Endothelial cell of umbilical vein (primary cell): Measurements from ENCODE around the gene PRICKLE3.

Experiments used
- CTCF ChIP-seq, 2 donors: IDR thresholded peaks; 1 replicate in 1 of 2; 2 replicates in 1 of 2; pipeline ENCODE4 v1.5.1; 2011; ENCODE audit warnings: low read length in 2 of 2, mild to moderate bottlenecking in 2 of 2, moderate library complexity in 2 of 2, control low read depth in 1 of 2, inconsistent platforms in 1 of 2, low read depth in 1 of 2; ENCODE audit not compliant: insufficient read depth in 1 of 2; ENCODE audit errors: extremely low read depth in 1 of 2
- EZH2 ChIP-seq: IDR thresholded peaks from 2 replicates; pipeline ENCODE4 v1.6.1; 2012; ENCODE audit warnings: borderline replicate concordance, low read depth, mild to moderate bottlenecking, moderate library complexity, low read length, inconsistent platforms; ENCODE audit not compliant: severe bottlenecking
- MAX ChIP-seq: IDR thresholded peaks from 2 replicates; pipeline ENCODE4 v1.6.1; 2011; ENCODE audit not compliant: insufficient read depth, insufficient read length
- POLR2A ChIP-seq: IDR thresholded peaks from 2 replicates; pipeline ENCODE4 v1.6.1; 2012; ENCODE audit warnings: low read depth, mild to moderate bottlenecking, control low read depth, low read length
- POLR2AphosphoS5 ChIP-seq: IDR thresholded peaks from 2 replicates; pipeline ENCODE4 v1.6.1; 2012; ENCODE audit warnings: low read depth, mild to moderate bottlenecking, control low read depth, low read length, moderate library complexity; ENCODE audit not compliant: insufficient read depth

- TF ChIP-seq CTCF (IDR thresholded peaks at IDR 0.05; ENCODE audit: extremely low read depth in 1 of 2, insufficient read depth in 1 of 2, low read depth in 1 of 2, low read length in 2 of 2) (no peak), POLR2AphosphoS5 (no peak), EZH2 (no peak), POLR2A (no peak), MAX (no peak)
Measured at GRCh38 chrX:49199315-49199595, 13.1 kb upstream of the PRICKLE3 start.
